ENCODE data around the gene PRKCZ.
A peak's percentile ranks its signal among the peaks of the same experiment; 100 is the strongest.

The PRKCZ gene

GRCh38 chr1:2070016-2070415 lies 19.8 kb downstream of the PRKCZ start:
- DNase-seq, result no peak

- no peak for DNase-seq
Measured at GRCh38 chr1:2070800-2071530, 20.8 kb downstream of the PRKCZ start.

- DNase-seq, result no peak
Measured at GRCh38 chr1:2072109-2072806, 22.0 kb downstream of the PRKCZ start.

GRCh38 chr1:2072891-2073290 lies 22.7 kb downstream of the PRKCZ start:
- DNase-seq, result no peak

DNA sequence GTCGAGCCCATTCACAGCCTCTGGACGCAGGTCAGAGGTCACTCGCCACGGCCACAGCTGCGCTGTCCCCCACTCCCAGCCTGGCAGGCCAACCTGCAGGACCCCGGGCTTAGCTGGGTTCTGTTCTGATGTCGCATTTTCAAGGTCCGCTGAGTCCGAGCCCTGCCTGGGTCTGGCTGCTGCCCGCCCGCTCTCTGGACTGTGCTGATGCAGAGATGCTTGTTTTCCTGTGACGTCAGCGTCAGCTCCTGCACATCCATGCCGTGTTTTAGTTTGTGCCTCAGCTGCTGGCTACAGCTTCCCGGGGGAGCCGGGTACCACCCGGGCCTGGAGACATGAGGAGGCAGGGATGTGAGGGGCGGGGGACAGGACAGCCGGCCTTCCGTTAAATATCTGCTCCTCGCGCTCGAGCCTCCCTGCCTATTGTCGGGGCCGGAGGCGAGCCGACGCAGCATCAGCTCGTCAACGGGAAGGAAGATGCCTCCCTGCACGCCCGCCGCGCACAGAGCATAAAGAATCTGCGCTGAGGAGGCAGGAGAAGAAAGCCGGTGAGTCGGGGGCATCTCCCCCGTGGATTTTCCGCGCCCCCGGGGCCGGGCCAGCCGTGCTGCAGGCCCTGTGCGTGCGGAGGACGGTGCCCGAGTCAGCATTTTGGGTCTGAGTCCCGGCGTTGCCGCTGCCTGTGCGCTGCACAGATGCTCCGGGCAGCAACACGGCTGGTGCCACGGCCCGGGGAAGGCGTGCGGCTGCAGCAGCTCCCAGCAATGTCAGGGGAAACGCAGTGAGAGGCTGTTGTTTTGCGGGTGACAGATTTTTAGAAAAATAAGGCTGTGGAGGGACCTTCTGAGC lies 23.4 kb downstream of the PRKCZ start:
- DNase-seq, result peak; percentile 20

DNA sequence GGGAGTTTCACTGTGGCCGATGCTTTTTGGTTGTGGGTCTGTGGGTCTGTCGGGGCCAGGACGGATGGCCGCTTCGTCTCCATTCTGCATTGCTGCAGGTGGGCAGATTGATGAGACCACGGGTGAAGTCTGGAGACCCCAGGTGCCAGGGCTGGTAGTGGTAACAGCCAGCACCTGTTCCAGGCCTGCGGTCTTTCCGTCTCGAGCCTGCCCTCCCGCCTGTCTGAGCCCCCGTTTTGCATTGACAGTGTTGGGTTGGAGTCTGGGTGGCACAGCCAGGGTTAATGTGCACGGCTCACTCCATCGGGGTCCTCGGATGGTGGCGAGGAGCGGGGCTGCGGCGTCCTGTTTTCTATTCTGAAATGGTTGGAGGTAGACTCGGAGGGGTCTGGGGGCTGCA lies 24.2 kb downstream of the PRKCZ start:
- no peak for DNase-seq

GRCh38 chr1:2074944-2075740 lies 24.9 kb downstream of the PRKCZ start:
- no peak for DNase-seq

GRCh38 chr1:2076826-2077225 lies 26.6 kb downstream of the PRKCZ start:
- DNase-seq, result no peak

DNA sequence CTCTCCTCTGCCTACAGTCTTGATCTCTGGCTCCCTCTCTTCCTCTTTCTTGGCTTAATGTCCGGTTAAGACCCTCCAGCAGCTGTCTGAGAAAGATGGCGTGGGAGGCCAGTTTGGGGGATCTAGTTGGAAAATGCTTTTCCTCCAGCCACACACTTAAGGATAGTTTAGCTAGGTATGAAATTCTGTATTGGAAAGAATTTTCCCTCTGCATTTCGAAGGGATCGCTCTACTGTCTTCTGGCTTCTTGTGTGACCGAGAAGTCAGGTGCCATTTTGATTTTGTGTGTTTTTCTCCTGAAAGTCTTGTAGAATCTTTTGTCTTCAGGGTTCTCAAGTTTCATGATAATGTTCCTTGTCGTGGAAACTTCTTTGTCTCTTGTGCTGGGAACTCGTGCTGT lies 28.0 kb downstream of the PRKCZ start:
- DNase-seq, result no peak

DNA sequence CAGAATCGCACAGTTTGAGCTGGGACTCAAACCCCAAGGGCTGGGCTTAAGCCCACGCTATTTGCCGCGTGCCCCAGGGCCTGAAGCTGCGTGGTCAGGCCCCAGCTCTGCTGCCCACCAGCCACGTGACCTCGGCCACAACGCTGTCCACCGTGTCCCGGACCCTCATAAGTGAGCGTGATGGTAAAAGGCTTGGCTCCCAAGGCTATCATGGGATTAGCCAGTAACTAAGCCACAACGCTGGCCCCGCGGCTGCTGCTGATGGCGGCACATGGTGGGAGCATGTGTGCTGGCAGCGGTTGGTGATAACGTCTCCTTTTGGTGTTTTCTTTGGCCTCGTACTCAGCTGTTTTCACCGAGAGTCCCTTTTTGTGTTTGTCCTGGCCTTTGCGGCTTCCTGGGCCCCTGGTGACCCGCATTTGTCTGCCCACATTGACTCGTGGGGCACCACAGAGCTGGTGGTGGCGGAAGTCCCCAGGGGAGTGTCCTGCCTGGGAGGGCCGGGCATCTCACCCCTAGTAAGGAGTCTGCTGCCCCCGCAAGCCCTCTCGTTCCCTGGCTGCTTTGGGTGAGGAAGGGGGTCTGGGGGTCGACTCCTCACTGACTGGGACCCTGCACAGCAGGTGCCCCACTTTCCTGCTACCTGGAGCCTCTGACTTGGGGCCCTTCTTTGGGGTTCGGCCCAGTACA lies 29.3 kb downstream of the PRKCZ start:
- DNase-seq, result no peak

DNA sequence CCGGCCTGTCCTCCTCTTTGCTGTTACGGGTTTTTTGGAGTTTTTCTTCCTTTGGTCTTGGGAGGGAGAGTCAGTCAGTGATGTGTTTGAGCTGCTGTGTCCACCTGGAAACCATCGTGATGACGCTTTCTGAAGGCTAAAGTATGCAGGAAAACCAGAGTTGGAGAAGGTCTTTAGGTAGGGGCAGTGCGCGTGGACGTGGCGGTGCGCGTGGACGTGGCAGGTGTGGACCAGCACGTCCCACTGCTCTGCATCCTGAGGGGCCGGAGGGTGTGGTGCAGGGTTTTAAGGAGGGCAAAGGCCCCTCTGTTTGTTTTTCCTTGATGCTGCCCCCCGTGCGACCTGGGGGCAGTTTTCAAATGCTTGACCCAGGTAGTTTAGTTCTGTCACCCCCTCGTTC lies 29.9 kb downstream of the PRKCZ start:
- no peak for DNase-seq

- DNase-seq, result no peak
Measured at GRCh38 chr1:2080884-2081283, 30.7 kb downstream of the PRKCZ start.

- no peak for DNase-seq
Measured at GRCh38 chr1:2081326-2081885, 31.2 kb downstream of the PRKCZ start.

DNA sequence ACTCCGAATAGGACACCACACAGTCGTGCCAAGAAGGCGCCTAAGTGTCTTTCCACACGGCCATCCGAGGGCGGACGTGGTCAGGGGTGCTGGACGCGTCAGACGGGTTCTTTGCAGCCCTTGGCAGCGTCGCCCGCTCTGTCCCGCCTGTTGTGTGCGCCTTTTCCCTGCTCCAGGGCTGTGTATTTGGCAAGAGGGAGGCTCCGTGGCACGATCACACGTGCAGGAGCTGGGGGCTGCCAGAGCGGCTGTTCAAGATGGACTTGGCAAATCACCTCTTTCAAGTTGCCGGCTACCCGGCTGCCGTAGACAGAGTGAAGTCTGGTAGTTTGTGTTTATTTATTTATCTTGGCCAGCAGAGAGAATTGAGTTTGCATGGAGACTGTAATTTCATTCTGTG lies 31.9 kb downstream of the PRKCZ start:
- no peak for DNase-seq

DNA sequence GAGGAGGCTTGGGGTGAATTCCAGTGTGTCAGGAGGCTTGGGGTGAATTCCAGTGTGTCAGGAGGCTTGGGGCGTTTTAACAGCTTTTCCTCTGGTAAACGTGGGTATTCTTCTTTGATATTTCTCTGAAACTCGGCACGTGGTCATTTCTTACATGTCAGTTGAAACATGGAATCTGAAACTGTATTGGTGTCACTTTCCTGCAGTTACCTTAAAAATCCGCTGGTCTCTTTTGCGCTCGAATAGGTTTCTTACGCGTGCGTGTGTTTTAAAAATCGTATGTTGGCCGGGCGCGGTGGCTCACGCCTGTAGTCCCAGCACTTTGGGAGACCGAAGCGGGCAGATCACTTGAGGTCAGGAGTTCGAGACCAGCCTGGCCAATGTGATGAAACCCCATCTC lies 33.5 kb downstream of the PRKCZ start:
- no peak for DNase-seq

- DNase-seq, result no peak
Measured at GRCh38 chr1:2084306-2084705, 34.1 kb downstream of the PRKCZ start.

- no peak for DNase-seq
Measured at GRCh38 chr1:2085080-2085479, 34.9 kb downstream of the PRKCZ start.

DNA sequence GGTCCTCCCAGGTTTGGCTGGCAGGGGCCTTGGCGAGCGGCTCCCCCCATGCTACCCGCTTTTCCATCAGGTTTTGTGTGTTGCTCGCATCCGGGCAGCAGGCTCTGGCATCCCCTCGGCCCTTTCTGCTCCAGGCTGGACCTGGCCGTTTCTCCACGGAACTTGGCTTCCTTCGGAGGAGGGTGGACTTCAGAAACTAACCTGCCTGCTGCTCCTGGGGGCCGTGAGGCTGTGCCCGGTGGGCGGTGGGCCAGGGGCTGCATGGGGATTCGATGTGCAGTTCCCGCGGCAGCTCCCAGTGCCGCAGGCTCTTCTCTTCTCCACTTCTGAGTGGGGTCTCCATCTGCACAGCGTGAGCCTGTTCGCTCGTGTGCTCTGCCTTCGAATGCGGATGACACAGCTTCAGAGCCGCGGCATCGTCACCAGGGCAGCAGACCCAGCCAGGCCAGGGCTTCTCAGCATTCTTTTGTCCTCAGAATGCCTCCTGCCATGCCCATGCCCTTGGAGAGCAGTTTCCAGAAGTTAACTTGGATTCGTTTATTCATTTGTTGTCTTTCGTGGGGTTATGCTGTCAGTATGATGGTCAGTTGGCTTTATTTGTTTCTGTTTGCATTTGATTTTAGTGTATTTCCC lies 36.4 kb downstream of the PRKCZ start:
- no peak for DNase-seq

DNA sequence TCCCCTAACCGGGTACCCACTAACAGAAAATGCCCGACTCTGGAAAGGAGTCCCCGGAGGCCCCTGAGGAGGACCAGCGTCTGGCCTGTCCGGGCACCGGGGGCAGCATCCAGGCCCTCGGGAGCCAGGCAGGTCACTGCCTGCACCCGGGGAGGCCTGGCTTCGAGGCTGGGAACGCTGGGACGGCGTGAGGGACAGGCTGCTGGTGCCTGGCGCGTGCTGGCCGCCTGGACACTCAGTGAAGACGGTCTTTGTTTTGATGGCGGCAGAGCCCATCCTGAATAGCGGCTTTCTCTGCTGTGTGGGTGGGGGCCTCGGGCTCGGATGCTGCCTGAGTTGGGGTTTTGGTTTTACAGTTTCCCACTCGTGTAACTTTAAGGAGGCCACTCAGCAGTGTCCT lies 37.6 kb downstream of the PRKCZ start:
- DNase-seq, result no peak

DNA sequence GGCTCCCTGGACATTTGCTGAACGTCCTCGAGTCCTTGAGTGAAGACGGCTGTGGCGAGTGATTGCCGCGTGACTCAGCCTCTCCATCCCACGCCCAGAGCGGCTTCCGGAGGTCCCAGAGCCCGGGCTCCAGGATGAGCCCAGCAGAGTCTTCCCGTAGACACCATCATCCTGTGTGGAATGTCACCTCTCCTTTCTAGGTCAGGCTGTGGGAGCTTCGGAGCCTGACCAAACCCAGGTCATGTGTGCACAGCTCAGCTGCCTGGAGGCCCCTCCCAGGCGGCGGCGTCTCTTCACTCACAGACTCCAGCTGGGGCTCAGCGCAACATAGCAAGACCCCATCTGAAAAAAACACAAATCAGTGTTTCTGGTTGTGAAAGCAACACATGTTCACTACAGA lies 38.2 kb downstream of the PRKCZ start:
- DNase-seq, result no peak

DNA sequence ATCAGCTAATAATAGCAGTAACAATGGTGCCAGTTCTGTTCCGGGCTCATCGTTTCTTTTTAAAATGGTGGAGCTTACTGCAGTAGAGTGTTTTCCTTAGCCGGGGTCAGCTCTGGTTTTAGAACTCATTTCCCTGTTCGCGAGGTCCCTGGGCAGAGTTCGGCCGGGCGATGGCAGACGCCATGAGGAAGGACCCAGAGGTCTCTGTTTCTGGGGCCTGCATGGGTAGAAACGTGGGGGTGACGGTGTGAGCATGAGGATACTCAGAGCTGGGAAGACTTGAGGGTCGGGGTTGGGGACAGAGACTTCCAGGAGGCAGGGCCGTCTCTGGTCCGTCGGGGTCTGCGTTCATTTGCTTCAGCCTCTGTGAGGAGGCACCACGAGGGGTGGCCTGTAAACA lies 38.8 kb downstream of the PRKCZ start:
- no peak for DNase-seq
